KBM-7 (cell line): Measurements from ENCODE around the gene ZNF182.
"Not testable (repeated sequence)": the region's sequence is repeated elsewhere in the genome, so short reads cannot be mapped to it uniquely, and the experiment has no call there.

Experiments
- DNase-seq: peaks from one replicate; pipeline ENCODE4 v3.0.0-alpha.2; 2015
- in situ Hi-C: fragments of 300-500 bp; cut with MboI; formaldehyde crosslinking; loops from 2 replicates; pipeline ENCODE4 v1.14.3; 2020; ENCODE audit warnings: low sequenced_read_pairs, low pct_unique_long_range_greater_than_20kb, mixed read lengths

ZNF182 gene

DNA sequence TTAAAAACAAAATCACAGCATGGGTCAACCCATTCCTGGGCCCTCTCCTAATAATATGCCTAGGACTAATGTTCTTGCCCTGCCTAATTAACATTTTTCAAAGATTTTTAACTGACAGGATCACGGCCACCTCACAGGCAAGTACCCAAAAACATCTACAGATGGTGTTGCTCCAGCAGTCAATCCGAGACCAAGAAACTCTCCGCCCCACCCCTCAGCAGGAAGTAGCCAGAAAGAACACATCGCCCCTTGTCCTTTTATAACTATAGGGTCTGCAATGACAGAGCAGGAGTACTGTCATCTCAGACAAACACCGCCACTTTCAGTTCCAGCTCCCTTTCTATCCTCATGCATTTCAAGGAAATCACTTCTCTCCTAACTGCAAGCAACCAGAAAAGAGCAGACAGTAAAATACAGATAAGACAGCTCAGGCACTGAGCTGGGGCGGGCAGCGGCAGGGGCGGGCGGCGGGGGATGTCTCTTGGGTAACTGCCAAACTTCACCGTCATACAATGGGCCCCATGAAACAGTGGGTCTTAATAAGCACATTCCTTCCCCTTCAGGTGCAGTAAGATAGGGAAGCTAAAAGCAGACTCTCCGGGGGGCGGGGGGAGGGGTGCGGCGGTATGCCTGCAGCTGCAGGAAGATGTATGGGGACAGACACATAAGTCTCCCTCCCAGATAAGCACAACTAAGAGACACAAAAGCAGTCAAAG, 67.4 kb downstream of the ZNF182 start:
- in situ Hi-C loops, result no loop called here

DNA sequence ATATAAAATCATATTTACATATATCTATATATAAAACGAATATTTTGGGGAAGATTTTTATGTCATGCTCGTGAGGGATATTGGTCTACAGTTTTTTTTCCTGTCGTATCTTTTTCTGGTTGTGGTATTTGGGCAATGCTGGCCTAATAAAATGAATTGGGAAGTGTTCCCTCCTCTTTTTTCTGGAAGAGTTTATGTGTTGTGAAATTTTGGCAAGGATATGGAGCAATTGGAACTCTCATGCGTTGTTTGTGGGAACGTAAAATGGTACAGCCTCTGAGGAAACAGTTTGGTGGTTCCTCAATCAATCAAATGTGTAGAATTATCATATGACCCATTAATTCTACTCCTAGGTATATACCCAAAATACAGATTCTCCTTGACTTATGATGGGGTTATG, 69.8 kb downstream of the ZNF182 start:
- DNase-seq, result no peak
- in situ Hi-C loops, result no loop called here

More for the DNA sequence above, 67.4 kb downstream of the ZNF182 start:
- DNase-seq, result peak; percentile 89

DNA sequence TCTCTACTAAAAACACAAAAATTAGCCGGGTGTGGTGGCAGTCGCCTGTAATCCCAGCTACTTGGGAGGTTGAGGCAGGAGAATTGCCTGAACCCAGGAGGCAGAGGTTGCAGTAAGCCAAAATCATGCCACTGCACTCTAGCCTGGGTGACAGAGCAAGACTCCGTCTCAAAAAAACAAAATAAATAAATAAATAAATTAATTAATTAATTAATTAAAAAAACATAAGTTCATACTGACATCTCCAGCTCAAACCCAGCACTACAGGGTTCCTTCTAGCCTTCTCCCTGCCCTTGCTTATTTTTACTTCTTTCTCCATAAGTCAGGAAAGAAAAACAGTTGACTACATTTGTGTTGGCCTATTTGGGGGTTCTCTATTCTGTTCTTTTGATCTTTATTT, 71.8 kb downstream of the ZNF182 start:
- in situ Hi-C loops, DNase-seq: not testable (repeated sequence)

DNA sequence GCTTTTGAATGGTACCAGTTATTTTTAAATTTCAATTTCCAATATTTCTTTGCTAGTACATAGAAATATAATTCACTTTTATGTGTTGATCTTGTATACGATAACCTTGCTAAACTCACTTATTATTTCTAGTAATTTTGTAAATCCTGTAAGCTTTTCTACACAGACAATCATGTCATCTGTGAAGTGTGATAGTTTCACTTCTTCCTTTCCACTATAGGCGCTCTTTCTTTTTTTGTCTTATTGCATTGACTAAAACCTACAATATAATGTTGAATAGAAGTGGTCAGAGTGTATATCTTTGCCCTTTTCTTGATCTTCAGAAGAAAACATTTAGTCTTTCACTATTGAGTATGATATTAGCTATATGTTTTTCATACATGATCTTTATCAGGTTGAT, 76.6 kb downstream of the ZNF182 start:
- in situ Hi-C loops, result no loop called here
- DNase-seq, result no peak
